ENCODE measurements around the gene C10orf62.

Gene C10orf62

DNA sequence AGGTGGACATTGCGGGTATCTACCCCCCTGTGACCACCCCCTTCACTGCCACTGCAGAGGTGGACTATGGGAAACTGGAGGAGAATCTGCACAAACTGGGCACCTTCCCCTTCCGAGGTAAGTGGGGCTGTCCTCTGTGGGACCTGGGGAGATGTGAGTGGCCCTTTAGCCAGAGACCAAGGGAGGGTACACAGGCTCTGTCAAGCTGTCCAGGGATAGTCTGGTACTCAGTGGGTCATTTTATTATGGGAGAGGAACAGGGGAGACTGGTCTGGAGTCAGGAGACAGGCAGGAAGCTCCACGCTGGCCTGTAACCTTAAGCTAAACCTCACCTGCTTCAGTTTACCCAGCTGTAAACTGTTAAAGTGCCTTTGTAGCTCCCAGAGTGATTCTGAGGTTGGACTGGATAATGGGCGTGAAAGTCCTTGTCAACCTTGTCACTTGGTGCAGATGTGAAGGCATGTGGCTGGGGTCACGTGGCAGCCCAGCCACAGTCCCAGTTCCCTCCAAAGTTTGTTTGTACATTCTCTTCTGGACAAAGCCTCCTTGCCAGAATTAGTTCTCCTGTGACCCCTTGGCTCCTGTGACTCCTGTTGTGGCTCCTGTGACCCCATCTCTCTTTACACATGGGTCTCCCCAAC is 4.6 kb upstream of the C10orf62 start:
- DNase-seq (ENCODE audit: low read depth) = no peak

DNA sequence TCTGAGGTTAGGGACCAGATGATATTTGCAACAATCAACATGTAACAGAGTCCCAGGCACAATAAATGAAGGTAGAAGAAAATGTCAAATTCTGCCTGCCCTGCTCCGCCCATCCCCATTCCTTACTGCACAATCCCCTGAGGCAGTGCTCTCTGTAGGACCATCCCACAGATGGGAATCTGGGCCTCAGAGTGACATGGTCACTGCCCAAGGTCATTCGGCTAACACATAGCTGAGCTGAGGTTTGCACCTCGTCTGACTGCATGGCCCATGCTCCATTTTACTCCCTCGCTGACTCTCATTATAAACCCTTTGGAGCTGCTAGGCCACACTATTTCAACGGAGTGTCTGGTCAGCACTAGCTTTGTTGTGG is 4.1 kb upstream of the C10orf62 start:
- no peak for DNase-seq (ENCODE audit: low read depth)

DNA sequence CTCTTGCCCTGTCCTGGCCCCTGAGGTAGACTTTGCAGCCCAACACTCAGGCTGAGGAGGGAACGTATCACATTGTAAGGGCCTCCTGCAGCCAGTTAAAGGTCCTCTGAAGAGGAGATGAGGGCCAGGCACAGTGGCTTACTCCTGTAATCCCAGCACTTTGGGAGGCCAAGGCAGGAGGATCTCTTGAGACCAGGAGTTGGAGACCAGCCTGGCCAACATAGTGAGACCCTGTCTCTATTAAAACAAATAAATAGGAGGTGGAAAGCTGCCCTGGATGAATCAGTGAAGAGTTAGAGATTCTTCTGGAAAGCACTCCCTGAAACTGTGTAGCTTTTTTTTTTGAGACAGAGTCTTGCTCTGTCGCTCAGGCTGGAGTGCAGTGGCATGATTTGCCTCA is 2.3 kb upstream of the C10orf62 start:
- DNase-seq (ENCODE audit: low read depth) = no peak

DNA sequence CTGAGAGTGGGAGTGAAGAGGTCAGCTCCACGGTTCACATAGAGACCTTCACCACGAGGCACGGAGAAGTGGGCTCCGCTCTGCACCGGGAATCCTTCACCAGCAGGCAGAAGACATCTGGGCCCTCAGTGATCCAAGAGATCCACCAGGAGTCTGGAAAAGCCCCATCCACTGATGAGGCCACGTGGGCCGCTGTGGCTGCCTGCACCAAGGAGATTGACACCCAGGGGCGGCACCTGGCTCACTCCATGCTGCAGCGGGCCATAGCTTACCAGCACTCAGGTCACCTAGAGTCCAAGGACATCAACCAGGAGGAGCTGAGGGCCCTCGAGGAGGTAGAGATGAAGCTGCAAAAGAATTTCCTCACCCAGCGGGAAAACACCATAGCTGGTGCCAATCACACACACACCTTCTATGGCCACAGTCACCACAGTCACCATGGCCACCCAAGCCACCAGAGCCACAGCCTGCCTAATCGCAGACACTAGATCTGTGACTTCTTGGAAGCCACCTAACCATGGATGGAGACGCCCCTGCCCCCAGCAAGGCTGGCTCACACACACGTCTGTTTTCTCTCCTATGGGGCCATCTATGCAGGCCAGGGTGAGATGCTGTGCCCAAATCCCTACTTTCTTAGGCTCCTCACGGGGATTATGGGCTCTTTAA is 694 bp downstream of the C10orf62 start:
- no peak for DNase-seq (ENCODE audit: low read depth)

DNA sequence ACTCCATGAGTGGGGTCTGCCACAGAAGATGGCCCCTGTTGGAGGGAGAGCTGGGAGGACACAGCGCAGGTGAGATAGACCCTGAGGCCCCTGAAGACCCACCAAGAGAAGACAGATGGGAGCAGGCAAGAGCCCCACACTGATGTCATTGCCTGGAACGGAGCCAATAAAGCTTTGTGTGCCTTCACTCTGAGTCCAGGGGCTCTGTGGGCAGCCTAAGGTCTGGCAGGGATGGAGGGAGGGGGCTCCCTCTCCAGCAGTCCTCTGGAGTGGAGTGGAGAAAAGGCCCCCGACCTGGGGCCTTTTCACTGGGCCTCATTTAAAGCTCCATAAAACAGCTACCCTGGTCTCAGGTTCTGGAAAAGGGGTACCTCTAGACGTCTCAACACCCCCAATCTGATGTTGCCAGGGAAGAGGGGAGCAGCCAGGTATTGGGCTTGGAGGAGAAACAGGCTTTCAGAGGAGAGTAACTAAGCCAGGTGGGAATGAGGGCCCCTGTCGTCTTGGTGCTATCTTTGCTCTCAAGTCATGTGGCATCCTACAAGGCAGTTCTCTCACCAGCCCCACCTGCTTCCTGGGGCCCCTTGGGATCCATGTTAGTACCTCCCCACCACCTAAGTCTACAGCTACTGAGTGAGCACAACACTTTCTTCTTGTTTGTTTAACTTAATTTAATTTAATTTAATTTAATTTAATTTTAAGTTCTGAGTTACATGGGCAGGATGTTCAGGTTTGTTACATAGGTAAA is 1.4 kb downstream of the C10orf62 start:
- DNase-seq (ENCODE audit: low read depth) = no peak

DNA sequence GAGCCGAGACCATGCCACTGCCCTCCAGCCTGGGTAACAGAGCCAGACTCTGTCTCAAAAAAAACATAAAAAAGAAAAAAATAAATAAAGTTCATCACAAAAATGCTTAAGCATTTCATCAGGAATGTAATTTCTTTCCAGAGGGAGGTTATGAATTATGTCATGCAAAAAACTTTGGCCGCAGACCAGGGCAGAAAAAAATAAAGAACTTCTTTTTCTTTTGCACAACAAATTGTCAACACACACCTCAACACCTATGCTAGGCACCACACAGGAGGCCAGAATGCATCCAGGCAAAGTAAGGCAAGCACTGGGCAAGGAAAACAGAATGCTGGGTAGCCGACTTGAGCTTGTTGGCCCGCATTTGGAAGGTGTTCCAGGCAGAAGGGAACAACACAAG is 3.9 kb downstream of the C10orf62 start:
- peak; percentile 12 for DNase-seq (ENCODE audit: low read depth)

DNA sequence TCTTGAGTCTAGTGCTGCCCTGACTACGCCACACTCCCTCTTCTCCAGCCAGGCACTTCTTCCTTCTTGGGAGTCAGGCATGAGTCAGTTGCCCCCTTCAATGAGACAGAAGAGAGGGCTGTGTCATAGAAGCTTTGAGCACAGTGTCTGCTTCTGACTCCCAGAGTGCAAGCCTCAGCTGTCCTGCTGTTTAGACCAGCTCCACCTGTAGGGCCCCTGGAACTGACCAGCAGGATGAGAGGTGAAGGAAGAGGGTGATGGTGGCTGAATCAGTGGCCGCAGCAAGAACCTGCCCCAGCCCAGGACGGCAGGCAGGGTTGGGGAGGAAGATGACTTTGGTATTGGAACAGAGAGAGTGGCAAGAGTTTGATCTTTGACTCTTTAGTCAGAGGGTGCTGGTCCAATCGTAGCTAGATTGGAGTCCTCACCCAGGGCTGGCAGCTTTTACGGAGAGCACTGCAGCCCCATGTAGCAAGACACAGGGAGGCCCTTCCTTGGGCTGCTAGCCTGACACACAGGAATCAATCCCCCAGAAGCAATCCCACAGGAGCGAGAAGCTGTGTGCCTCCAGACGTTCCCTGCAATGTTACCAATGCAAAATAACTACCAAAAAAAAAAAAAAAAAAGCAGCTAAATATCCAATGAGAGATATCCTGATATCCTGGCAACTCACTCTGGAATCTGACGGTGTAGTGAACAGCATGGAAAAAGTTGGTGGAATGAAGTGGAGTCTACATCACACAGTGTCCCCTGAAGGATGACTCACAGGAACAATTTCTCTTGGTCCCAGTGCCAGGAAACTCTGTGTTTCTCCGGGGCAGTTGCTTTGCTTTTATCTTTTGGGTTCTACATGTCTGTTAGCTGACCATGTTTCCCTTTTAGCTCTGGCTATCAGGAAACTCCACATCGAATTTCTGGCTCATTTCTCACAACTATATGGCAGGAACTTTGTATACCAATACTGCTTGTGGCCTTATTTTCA is 6.9 kb downstream of the C10orf62 start:
- peak; percentile 94 for DNase-seq (ENCODE audit: low read depth)

DNA sequence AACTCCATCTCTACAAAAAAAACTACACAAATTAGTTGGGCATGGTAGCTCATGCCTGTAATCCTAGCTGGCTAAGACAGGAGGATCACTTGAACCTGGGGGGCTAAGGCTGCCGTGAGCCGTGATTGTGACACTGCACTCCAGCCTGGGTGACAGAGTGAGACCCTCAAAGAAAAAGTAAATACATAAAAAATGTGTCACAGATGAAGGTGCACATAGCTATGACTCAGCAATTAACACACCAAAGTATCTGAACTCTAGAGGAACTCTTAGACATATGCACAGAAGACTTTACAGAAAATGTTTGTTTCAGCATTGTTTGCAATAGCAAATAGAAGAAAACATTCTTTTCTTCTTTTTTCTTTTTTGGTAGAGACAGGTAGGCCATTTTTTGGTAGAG is 8.3 kb downstream of the C10orf62 start:
- DNase-seq (ENCODE audit: low read depth) = peak; percentile 10

DNA sequence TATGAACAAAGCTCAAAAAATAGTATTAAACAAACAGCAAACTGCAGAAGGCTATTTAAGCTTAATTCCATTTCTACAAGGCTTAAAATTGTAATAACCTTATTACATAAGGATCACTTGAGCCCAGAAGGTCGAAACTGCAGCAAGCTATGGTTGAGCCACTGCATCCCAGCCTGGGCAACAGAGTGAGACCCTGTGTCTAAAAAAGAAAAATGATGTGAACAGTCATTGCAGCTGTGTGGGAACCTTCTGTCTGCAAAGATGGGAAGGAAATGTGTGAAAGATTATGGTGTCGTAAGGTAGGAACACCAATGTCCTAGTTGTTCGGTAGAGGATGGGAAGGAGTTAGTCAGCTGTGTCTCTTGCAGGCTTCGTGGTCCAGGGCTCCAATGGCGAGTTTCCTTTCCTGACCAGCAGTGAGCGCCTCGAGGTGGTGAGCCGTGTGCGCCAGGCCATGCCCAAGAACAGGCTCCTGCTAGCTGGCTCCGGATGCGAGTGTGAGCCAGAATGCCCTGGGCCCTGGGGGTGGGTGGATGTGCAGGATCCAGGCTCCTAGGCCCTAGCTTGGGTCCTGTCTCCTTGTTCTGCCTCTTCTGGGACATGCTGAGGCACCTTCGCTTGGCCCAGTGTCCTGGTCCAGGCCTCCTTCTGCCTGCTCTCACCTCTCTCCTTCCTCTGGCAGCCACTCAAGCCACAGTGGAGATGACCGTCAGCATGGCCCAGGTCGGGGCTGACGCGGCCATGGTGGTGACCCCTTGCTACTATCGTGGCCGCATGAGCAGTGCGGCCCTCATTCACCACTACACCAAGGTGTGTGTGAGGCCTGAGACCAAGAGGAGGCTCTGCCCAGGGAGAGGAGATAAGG is 9.1 kb downstream of the C10orf62 start:
- no peak for DNase-seq (ENCODE audit: low read depth)

DNA sequence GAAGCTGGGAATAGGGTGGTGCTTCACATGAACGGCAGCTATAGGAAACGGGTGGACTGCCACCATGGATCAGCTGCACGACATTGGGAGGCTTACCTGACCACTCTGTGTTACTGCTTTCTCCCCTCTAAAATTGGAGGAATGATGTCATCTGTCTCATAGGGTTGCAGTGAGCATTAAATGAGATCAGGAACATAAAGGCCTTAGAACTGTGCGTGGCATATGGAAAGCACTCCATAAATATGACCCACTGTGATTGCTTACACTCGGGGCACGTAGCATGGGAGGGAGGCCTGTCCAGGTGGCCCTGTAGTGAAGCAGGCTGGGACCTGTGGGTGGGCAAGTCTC is 9.7 kb downstream of the C10orf62 start:
- no peak for DNase-seq (ENCODE audit: low read depth)

DNA sequence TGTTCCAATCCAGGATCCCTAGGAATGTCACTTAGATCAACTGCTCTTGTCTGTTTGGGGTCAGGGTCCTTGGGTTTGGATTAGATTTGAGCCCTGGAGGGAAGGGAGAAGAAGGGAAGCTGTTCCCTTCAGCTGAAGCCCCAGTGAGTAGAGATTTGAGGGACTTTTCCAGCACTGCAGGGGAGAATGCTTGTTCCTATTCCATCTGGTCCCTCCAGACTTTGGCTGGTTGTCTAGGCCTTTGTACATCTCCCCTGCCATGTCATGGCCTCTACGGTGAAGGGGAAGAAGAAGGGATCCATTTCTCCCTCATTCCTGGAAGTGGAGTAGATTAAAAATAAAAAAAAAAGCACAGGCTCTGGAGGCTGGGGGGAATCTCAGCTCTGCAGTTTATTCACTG is 11.1 kb downstream of the C10orf62 start:
- no peak for DNase-seq (ENCODE audit: low read depth)

DNA sequence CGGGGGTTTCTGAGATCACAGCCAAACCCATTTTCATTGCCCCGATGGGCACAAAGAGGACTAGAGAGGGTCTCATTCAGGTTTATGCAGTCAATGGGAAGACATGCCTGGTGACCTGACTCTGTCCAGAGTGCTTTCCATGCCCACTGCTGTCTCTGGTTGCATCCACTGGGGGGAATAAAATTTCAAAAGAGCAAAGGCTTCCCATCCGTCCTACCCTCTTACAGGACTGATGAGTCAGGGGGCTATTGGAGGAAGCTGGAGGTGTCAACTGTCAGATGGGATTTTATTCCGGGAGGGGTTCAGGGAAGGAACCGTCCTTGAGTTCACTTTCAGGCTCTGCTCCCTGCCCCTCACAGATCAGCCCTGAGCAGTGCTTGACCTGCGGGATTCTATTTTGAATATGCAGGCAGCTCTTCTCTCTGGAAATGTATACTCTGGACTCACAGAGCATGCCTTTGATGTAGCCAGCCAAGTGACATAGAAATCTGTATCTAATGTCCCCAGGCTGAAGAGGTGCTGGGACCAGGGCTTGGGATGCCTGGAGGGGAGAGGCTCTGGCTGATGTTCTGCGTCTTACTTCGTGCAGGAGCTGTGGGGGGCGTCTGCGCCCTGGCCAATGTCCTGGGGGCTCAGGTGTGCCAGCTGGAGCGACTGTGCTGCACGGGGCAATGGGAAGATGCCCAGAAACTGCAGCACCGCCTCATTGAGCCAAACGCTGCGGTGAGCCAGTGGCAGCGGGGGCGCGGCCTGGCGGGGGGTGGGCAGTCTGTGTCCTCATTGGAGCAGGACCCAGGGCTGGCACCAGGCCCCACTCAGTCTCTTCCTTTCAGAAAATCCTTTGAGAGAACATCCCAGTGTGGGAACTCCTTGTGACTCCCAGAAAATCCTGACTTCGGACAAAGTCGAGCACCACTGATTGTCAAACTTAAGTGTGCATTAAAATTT is 12.0 kb downstream of the C10orf62 start:
- no peak for DNase-seq (ENCODE audit: low read depth)

DNA sequence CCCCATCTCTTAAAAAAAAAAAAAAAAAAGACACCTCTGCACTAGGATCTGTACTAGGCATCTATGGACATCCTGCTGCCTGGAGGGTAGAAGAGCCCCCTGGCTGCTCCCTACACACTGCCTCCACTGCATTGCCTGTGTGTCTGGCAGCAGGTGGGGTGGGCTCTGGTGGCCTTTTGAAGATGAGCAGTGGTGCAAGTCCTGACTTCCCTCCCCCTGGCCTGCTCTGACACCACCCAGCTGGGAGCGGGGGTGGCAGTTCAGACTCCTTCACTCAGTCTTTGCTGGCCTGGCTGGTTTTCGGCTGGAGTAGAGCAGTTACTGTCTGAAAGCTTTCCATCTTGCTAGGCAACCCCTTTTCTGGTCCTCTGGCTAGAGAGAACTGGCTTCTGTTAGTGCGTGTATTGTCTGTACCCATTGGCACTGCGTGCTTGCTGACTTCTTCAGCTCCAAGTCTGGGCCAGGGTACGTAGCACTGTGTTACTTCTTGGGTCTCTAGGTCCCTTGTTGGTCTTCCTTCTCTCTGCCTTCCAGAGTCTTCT is 17.6 kb downstream of the C10orf62 start:
- no peak for DNase-seq (ENCODE audit: low read depth)

DNA sequence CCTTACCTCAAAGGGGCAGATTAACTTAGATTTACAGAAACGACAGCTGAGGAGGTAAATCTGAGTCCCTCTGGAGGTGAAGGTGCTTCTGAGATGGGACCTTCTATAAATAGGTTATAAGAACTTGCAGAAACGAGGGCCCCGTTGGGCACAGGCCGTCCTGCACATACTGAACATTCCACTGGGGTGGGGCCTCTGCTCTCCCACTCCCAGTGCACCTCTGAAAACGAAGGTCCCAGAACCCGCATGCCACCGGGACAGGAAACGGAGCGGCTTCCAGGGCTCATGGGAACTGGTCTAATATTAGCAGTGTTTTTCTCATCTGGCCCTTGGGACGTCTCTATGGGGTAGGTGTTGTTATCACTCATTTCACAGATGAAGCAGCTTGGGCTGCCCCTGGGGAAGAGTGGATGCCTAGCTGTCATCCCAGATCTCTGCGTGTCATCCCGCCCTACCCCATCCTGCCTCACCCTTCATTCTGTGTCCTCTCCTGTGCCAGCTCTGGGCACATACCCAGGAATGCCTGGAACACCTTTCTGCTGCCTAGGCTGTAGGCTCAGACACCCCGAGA is 19.6 kb downstream of the C10orf62 start:
- no peak for DNase-seq (ENCODE audit: low read depth)

DNA sequence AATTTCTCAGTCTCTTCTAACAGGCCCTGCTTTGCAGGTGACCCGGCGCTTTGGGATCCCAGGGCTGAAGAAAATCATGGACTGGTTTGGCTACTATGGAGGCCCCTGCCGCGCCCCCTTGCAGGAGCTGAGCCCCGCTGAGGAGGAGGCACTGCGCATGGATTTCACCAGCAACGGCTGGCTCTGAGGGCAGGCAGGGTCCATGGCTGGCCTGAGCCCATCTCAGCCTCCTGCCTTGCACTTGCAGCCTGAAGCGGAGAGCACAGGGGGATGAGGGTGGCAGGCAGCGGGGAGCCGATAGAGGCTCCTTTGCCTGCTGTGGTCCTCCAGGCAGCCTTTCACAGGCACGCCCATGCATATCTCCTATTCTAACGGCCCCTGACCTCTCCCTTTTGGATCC is 22.0 kb downstream of the C10orf62 start:
- no peak for DNase-seq (ENCODE audit: low read depth)

DNA sequence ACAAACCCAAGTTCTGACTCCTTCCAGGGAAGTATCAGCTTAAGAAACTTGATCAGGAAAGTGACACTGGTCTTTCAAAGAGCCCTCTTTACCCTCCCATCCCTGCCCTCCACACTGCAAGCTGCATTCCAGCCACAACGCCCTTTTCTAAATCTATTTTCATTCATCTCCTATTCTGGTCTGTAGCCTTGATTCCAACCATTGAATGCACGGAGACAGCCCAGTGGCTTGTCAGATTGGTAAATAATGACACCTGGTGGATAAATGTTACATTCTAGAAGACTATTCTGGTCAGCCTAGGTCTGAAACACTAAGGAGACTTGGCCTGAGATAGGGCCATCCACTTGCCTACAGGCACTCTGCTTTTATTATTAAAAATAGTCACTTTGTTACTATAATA is 22.9 kb downstream of the C10orf62 start:
- peak; percentile 71 for DNase-seq (ENCODE audit: low read depth)

DNA sequence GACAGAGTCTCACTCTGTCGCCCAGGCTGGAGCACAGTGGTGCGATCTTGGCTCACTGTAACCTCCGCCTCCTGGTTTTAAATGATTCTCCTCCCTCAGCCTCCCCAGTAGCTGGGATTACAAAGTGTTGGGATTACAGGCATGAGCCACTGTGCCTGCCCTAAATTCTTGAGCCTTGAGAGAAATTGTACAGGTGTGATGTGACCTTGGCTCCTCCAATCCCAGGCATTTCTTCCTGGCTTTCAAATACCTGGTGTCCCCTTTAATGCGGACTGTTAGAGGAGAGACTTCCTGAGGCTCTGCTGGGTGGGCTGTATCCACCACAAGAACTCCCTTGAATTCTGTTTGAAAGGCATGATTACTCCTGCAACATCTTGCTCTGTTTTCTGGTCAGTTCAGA is 28.8 kb downstream of the C10orf62 start:
- no peak for DNase-seq (ENCODE audit: low read depth)

DNA sequence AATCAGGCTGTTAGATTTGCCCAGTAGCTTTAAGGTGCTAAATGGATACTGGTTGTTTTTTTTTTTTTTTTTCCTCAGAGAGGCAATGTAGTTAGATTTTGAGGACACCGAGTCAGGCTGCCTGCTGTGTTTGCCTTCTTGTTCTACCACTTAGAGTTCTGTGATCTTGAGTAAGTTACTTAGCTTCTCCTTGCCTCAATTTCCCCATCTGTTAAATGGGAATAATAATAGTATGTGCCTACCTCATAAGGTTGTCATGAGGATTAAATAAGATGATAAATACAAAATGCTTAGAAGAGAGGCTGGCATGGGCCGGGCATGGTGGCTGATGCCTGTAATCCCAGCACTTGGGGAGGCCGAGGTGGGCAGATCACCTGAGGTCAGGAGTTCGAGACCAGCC is 29.2 kb downstream of the C10orf62 start:
- DNase-seq (ENCODE audit: low read depth) = no peak

DNA sequence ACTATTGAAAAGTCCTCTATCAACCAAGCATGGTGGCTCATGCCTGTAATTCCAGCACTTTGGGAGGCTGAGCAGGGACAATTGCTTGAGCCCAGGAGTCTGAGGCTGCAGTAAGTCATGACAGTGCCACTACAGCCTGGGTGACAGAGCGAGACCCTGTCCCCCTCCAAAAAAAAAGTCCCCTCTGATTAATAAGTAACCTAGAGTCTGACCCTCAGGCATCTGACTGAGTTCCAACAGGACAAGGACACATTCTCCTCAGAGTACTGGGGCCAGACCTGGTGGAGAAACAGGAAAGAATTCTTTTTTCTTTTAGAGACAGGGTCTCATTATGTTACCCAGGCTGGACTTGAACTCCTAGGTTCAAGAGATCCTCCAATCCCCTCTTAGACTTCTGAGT is 33.8 kb downstream of the C10orf62 start:
- no peak for DNase-seq (ENCODE audit: low read depth)

DNA sequence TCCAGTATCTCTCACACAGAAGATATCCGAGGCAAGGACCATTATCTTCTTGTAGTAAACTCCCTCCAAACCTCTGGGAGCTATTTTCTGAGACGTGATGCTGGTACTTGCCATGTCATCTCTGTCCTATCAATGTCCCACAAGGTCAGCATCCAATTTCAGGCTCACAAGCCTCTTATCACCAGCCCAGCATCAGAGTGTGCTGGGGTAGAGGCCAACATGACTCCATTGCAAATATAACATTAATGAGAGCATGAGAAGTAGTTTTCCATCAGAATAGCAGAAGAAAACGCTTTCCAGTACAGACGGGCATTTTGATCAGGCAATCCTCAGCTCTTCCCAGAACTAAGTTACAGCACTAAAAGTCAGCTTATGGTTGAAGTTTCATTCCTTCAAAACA is 38.2 kb downstream of the C10orf62 start:
- DNase-seq (ENCODE audit: low read depth) = no peak
